Esophagus squamous epithelium (tissue), 5 donors: ENCODE data around the gene ETS1. TPM values are rescaled to one million over a fixed set of nuclear protein-coding genes. Genes with fewer than 3 reads are reported as not detected.

ENCODE experiments used
- DNase-seq: peaks from one replicate; lab custom pipeline; 2025; lab: John Stamatoyannopoulos, UW
- H3K27ac ChIP-seq, 4 donors: fragments of 200-600 bp; sonication (generic); one replicate each; pipeline ENCODE4 v1.5.1; 2016 to 2019; ENCODE audit warnings: mild to moderate bottlenecking in 1 of 4
- H3K27me3 ChIP-seq, 4 donors: fragments of 200-600 bp; sonication (generic); 1 replicate in 3 of 4; 2 replicates in 1 of 4; pipeline versions ENCODE4 v1.5.1 to v1.6.0; 2017 to 2021; ENCODE audit warnings: antibody characterized with exemption in 1 of 4
- H3K36me3 ChIP-seq, 3 donors: fragments of 200-600 bp; sonication (generic); one replicate each; pipeline ENCODE4 v1.5.1; 2016 to 2019
- H3K4me1 ChIP-seq, 3 donors: fragments of 200-600 bp; sonication (generic); one replicate each; pipeline ENCODE4 v1.5.1; 2017 to 2019
- H3K4me3 ChIP-seq, 4 donors: fragments of 200-600 bp; sonication (generic); 1 replicate in 3 of 4; 2 replicates in 1 of 4; pipeline ENCODE4 v1.5.1; 2016 to 2019; ENCODE audit warnings: mild to moderate bottlenecking in 2 of 4, moderate library complexity in 1 of 4
- H3K9me3 ChIP-seq, 3 donors: fragments of 200-600 bp; sonication (generic); one replicate each; pipeline ENCODE4 v1.5.1; 2016 to 2019
- POLR2A ChIP-seq, 4 donors: fragments of 450-650 bp; IDR thresholded peaks; one replicate each; pipeline ENCODE4 v1.6.1; 2017; ENCODE audit warnings: antibody characterized with exemption in 4 of 4, mild to moderate bottlenecking in 4 of 4, moderate library complexity in 3 of 4
- WGBS, 2 donors: methylation state at CpG; one replicate each; pipeline ENCODE4 v1.1.5; 2018; 5-methylcytosine and 5-hydroxymethylcytosine counted together
- intact Hi-C: fragments of 100-400 bp; cut with DNase I; formaldehyde crosslinking; loops from one replicate; pipeline ENCODE4 v1.15.0; 2022
- total RNA-seq, 4 donors: library from RNA; depleted of rRNA; stranded (reverse); fragments of >200 nt; gene quantifications; one replicate each; pipeline ENCODE4 v1.1.0, GENCODE V29; 2016
- TF ChIP-seq, protein P1 (sequence below), 6 experiments: fragments of 450-650 bp in 4 of 6; fragments of 200-600 bp in 2 of 6; sonication (generic) in 2 of 6; IDR thresholded peaks; one replicate each; pipeline ENCODE4 v1.5.1; 2016 to 2019; ENCODE audit warnings: antibody characterized with exemption in 6 of 6, mild to moderate bottlenecking in 4 of 6, moderate library complexity in 4 of 6
- donor health status: DM: yes; HTN: yes; CAD: no.

The ETS1 gene
- total RNA-seq, 4 donors from 2014 or later, result 3.4 to 37.0 (median 16.4) TPM

DNA sequence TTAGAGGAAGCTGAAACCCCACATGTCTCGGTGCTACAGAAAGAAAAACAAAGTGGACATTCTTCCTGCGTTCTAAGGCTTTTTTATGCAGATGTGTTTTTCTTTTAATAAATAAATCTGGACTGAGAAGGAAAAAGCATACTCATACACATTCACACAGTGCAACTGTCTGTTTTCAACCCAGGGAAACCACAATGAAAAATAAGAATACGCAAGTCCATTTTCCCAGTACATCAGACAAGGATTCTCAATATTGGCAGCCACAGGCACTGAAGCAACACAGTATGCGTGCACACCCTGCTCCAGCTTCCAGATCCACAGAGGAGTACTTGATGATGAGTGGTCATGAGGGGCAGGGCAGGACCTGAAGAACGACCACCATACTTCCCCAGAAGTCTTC is 86.9 kb downstream of the ETS1 start:
- Histone ChIP-seq H3K4me1 (peaks cover 22 to 100% (median 56%) of the 10 kb centered on the region in 3 donors), H3K9me3 (no peaks in the 10 kb centered on the region), H3K27me3 (no peaks in the 10 kb centered on the region), H3K36me3 (no peaks in the 10 kb centered on the region), H3K4me3 (no peak overlapping the region), H3K27ac (peak overlapping the region; percentile 39 to 69 (median 60))
- intact Hi-C loops, result no loop called here
- no peak for DNase-seq
- 52 to 61% methylated on average over 5 of the region's 5 CpGs for WGBS, 2 donors
- TF ChIP-seq, protein P1, sequence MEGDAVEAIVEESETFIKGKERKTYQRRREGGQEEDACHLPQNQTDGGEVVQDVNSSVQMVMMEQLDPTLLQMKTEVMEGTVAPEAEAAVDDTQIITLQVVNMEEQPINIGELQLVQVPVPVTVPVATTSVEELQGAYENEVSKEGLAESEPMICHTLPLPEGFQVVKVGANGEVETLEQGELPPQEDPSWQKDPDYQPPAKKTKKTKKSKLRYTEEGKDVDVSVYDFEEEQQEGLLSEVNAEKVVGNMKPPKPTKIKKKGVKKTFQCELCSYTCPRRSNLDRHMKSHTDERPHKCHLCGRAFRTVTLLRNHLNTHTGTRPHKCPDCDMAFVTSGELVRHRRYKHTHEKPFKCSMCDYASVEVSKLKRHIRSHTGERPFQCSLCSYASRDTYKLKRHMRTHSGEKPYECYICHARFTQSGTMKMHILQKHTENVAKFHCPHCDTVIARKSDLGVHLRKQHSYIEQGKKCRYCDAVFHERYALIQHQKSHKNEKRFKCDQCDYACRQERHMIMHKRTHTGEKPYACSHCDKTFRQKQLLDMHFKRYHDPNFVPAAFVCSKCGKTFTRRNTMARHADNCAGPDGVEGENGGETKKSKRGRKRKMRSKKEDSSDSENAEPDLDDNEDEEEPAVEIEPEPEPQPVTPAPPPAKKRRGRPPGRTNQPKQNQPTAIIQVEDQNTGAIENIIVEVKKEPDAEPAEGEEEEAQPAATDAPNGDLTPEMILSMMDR (IDR thresholded peaks at IDR 0.05), result no peak
- TF ChIP-seq POLR2A (IDR thresholded peaks at IDR 0.05), result no peak

DNA sequence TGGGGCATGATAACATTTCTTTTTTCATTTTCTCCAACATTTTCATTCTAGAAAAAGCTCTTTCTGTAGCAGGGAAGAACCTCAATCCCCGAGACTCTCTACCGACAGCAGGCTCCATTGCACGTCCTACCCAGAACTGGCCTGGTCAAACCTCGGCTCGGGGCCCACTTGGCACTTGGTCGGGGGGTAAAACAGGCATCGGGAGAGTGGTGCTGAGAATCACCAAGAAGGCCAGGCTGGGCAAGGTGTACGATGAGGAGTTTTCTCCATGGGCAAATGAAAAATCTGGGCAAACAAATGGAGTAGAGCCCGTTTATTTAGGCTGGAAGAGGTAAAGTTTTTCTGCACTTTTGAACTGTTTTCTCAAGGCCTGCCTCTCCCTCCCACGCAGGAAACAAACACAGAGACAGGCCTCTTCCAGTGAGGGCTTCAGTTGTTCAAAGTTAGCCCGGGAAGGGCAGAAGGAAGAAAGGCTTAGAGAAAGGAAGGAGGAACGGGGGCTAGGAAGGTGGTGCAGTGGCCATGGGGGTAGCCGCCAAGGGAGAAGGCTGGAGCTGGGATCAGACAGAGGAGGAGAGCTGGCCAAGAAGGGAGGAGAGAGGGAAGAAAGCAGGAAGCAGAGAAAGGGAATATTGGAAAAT is 87.6 kb downstream of the ETS1 start:
- WGBS, 2 donors, result 48 to 62% methylated on average over 10 to 11 of the region's 13 CpGs
- peaks cover 22 to 100% (median 59%) of the 10 kb centered on the region in 3 donors for H3K4me1 ChIP-seq
- TF ChIP-seq POLR2A (IDR thresholded peaks at IDR 0.05), result no peak
- TF ChIP-seq, protein P1 (IDR thresholded peaks at IDR 0.05), result no peak
- peak overlapping the region; percentile 39 to 69 (median 56) for H3K27ac ChIP-seq
- intact Hi-C loops, result no loop called here
- no peaks in the 10 kb centered on the region for H3K9me3 ChIP-seq
- H3K27me3 ChIP-seq, result no peaks in the 10 kb centered on the region
- no peak for DNase-seq
- H3K4me3 ChIP-seq, result peak overlapping the region in 1 of 4 donors; percentile 19
- H3K36me3 ChIP-seq, result no peaks in the 10 kb centered on the region

DNA sequence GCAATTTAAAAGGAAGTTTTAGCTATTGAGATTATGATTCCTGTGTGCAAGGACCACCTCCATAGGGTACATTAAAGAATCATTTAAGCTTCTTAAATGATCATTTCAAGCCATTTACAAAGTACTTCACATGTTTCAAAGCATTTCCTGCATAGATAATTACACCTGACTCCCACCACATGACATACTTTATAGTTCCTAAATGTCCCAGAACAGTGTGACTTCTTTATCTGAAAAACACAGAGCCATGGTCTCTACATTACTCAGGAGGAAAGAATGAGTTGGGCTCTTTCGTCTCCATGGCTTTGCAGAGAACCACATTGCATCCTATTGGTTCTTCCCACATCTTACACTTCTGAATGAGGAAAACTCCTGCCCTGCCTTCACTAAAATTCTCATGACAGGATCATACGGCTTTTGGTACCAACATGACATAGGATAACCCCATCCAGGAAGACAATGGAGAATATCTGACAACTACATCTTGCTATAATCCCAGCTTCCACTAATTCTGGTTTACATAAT is 88.6 kb downstream of the ETS1 start:
- H3K27ac ChIP-seq, result peak overlapping the region in 3 of 4 donors; percentile 51 to 69 (median 61)
- no peak for DNase-seq
- H3K9me3 ChIP-seq, result no peaks in the 10 kb centered on the region
- no peak overlapping the region for H3K4me3 ChIP-seq
- H3K36me3 ChIP-seq, result no peaks in the 10 kb centered on the region
- H3K27me3 ChIP-seq, result no peaks in the 10 kb centered on the region
- 58 to 69% methylated on average over 2 of the region's 2 CpGs for WGBS, 2 donors
- peaks cover 22 to 92% (median 53%) of the 10 kb centered on the region in 3 donors for H3K4me1 ChIP-seq
- no peak for TF ChIP-seq POLR2A (IDR thresholded peaks at IDR 0.05)
- TF ChIP-seq, protein P1 (IDR thresholded peaks at IDR 0.05), result no peak
- intact Hi-C loops, result no loop called here

DNA sequence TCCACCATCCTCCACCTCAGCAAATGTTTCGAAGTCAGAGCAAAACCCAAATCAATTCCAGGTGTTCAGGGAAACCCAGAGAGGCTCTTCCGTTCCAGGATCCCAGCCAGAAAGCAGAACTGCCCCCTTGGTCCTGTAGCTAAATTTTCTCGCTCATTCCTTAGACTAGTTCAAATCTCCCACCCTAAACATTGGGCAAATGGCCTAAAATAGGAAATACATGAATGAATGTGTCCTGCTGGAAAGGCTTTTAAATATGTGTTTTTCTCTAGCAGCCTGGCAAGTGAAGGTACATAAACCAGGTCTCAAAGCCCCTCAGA is 89.6 kb downstream of the ETS1 start:
- WGBS, 2 donors, result 36 to 43% methylated on average over 3 of the region's 3 CpGs
- intact Hi-C loops, result no loop called here

More for the DNA sequence above, 89.6 kb downstream of the ETS1 start:
- H3K4me1 ChIP-seq, result peaks cover 21 to 89% (median 56%) of the 10 kb centered on the region in 3 donors
- peak overlapping the region; percentile 41 to 79 (median 65) for H3K27ac ChIP-seq
- no peaks in the 10 kb centered on the region for H3K27me3 ChIP-seq
- no peaks in the 10 kb centered on the region for H3K36me3 ChIP-seq
- H3K4me3 ChIP-seq, result peak overlapping the region in 1 of 4 donors; percentile 45
- TF ChIP-seq POLR2A (IDR thresholded peaks at IDR 0.05), result no peak
- TF ChIP-seq, protein P1 (IDR thresholded peaks at IDR 0.05), result no peak
- DNase-seq, result no peak
- H3K9me3 ChIP-seq, result no peaks in the 10 kb centered on the region
